Kidney epithelial cell (primary cell): ENCODE data around the gene FOSL2. TPM values are rescaled to one million over a fixed set of nuclear protein-coding genes. Genes with fewer than 3 reads are reported as not detected.

ENCODE experiments used
- DNase-seq: peaks from one replicate; pipeline ENCODE4 v3.0.0-alpha.2; 2010; ENCODE audit warnings: low read depth
- H3K27me3 ChIP-seq: 2 replicates; pipeline ENCODE4 v1.6.0; 2011; ENCODE audit warnings: low read length; ENCODE audit not compliant: control insufficient read depth, insufficient read depth
- H3K36me3 ChIP-seq: 2 replicates; pipeline ENCODE4 v1.5.1; 2011; ENCODE audit warnings: low read length; ENCODE audit not compliant: control insufficient read depth, insufficient read depth
- H3K4me3 ChIP-seq: 2 replicates; pipeline ENCODE4 v1.5.1; 2011; ENCODE audit warnings: low read depth, mild to moderate bottlenecking, control low read depth, low read length
- CTCF ChIP-seq: IDR thresholded peaks from 2 replicates; pipeline ENCODE4 v1.5.1; 2011; ENCODE audit warnings: mild to moderate bottlenecking, moderate library complexity, low read length, control low read depth, inconsistent platforms; ENCODE audit not compliant: insufficient read depth, poor library complexity, severe bottlenecking
- total RNA-seq: library from RNA; depleted of rRNA; stranded (reverse); fragments of >200 nt; gene quantifications from 2 replicates; pipeline ENCODE4 v1.2.3, GENCODE V29; 2015

The FOSL2 gene
- total RNA-seq, 1 donor from 2014 or later, result 85.5 TPM

- H3K4me3 ChIP-seq, result no peak overlapping the region
- H3K27me3 ChIP-seq, result no peaks in the 10 kb centered on the region
- TF ChIP-seq CTCF, result no peak
- no peaks in the 10 kb centered on the region for H3K36me3 ChIP-seq
- DNase-seq, result no peak
Measured at GRCh38 chr2:28374331-28374730, 18.3 kb upstream of the FOSL2 start.

- Histone ChIP-seq H3K27me3 (no peaks in the 10 kb centered on the region), H3K36me3 (no peaks in the 10 kb centered on the region), H3K4me3 (no peak overlapping the region)
- no peak for TF ChIP-seq CTCF
- no peak for DNase-seq
Measured at GRCh38 chr2:28375236-28375635, 17.4 kb upstream of the FOSL2 start.

GRCh38 chr2:28375742-28376631 is 16.7 kb upstream of the FOSL2 start:
- no peak for TF ChIP-seq CTCF
- Histone ChIP-seq H3K4me3 (no peak overlapping the region), H3K36me3 (no peaks in the 10 kb centered on the region), H3K27me3 (no peaks in the 10 kb centered on the region)
- DNase-seq, result no peak

- Histone ChIP-seq H3K4me3 (no peak overlapping the region), H3K36me3 (no peaks in the 10 kb centered on the region), H3K27me3 (no peaks in the 10 kb centered on the region)
- DNase-seq, result no peak
- no peak for TF ChIP-seq CTCF
Measured at GRCh38 chr2:28377195-28377816, 15.4 kb upstream of the FOSL2 start.

GRCh38 chr2:28377984-28378678 is 14.5 kb upstream of the FOSL2 start:
- no peak for DNase-seq
- Histone ChIP-seq H3K27me3 (no peaks in the 10 kb centered on the region), H3K4me3 (no peak overlapping the region), H3K36me3 (no peaks in the 10 kb centered on the region)
- no peak for TF ChIP-seq CTCF
